MM.1S (cell line): Measurements from ENCODE around the gene ALLC.

Experiments used
- CTCF ChIP-seq: fragments of 300-600 bp; sonication (generic); IDR thresholded peaks from 2 replicates; pipeline ENCODE4 v1.5.1; 2016; ENCODE audit warnings: antibody characterized with exemption, low read length, mixed read lengths
- EZH2 ChIP-seq: fragments of 300-600 bp; sonication (generic); optimal IDR thresholded peaks from 2 replicates; pipeline ENCODE3; 2017; ENCODE audit warnings: low read depth, mild to moderate bottlenecking, antibody characterized with exemption, low read length, mixed read lengths
- EZH2phosphoT487 ChIP-seq: fragments of 300-600 bp; sonication (generic); IDR thresholded peaks from 2 replicates; pipeline ENCODE4 v1.6.1; 2018; ENCODE audit warnings: antibody characterized with exemption, low read length

- TF ChIP-seq CTCF (no peak), EZH2 (no peak), EZH2phosphoT487 (no peak)
Observed at GRCh38 chr2:3666613-3666975, 8.6 kb downstream of the ALLC start.
